HepG2 (cell line): ENCODE data around the gene KCTD1. TPM values are rescaled to one million over a fixed set of nuclear protein-coding genes. Genes with fewer than 3 reads are reported as not detected.

Experiments
- ATAC-seq: fragments of 200-7000 bp; cut with Tn5 transposase; 3 replicates; pipeline ENCODE4 v1.9.1; 2020; ENCODE audit warnings: mild to moderate bottlenecking, moderate library complexity
- BruUV-seq: library from RNA; stranded (reverse); fragments of 400-500 nt; replicated peaks from 2 replicates; lab custom pipeline; 2021; lab: Mats Ljungman, UMichigan
- CTCF ChIA-PET: fragments of 300-600 bp; formaldehyde crosslinking; extraction: SDS; loops from one replicate; lab custom pipeline; 2021; ENCODE audit warnings: low total read pairs, inconsistent platforms, low intra/inter-chr PET ratio; lab: Yijun Ruan, JAX
- POLR2A ChIA-PET: fragments of 350-600 bp; sonication (Branson Sonifier 250); formaldehyde crosslinking; loops from one replicate; lab custom pipeline; 2020; ENCODE audit warnings: antibody characterized with exemption, inconsistent platforms; lab: Yijun Ruan, JAX
- DNase-seq: peaks from one replicate; pipeline ENCODE4 v3.0.0-alpha.2; 2015; ENCODE audit warnings: low spot score
- FAIRE-seq: peaks from 3 replicates; lab custom pipeline; 2011; peaks lifted over from hg19 to GRCh38; lab: Jason Lieb, UNC
- H2AFZ ChIP-seq: one replicate; pipeline ENCODE4 v1.6.1; 2011; ENCODE audit warnings: low read length, inconsistent platforms
- H3K27ac ChIP-seq: fragments of 300-600 bp; 3 replicates; pipeline ENCODE4 v1.8.0; 2011; ENCODE audit warnings: mixed run types, mild to moderate bottlenecking, mixed read lengths, low read length, inconsistent platforms; ENCODE audit not compliant: insufficient read depth; ENCODE audit errors: extremely low read length
- H3K27me3 ChIP-seq, 2 experiments: fragments of 200-600 bp in 1 of 2; 2 replicates in 1 of 2; 3 replicates in 1 of 2; pipeline versions ENCODE4 v1.6.0 to v1.8.0; 2011; ENCODE audit warnings: low read length in 2 of 2, mild to moderate bottlenecking in 2 of 2, moderate library complexity in 2 of 2, inconsistent platforms in 1 of 2; ENCODE audit not compliant: insufficient read depth in 2 of 2, control insufficient read depth in 1 of 2
- H3K36me3 ChIP-seq, 2 experiments: fragments of 200-600 bp in 1 of 2; replicated peaks in 1 of 2; 2 replicates in 1 of 2; 3 replicates in 1 of 2; pipeline versions ENCODE4 v1.5.1 to v1.8.0; 2011; ENCODE audit warnings: low read length in 2 of 2, inconsistent platforms in 1 of 2; ENCODE audit not compliant: insufficient read depth in 2 of 2, control insufficient read depth in 1 of 2
- H3K4me1 ChIP-seq: 2 replicates; pipeline ENCODE4 v1.5.1; 2012; ENCODE audit warnings: low read length, inconsistent platforms; ENCODE audit not compliant: insufficient read depth
- H3K4me2 ChIP-seq: 2 replicates; pipeline ENCODE4 v1.6.0; 2011; ENCODE audit warnings: low read depth, low read length, inconsistent platforms
- H3K4me3 ChIP-seq, 3 experiments: fragments of 200-600 bp in 1 of 3; sonication (generic), shearing (Covaris generic) in 1 of 3; replicated peaks in 1 of 3; 2 replicates each; pipeline ENCODE4 v1.5.1; 2011 to 2016; ENCODE audit warnings: low read length in 3 of 3, inconsistent platforms in 2 of 3, low read depth in 2 of 3, mild to moderate bottlenecking in 2 of 3, control low read depth in 1 of 3, mixed read lengths in 1 of 3; ENCODE audit not compliant: insufficient read depth in 1 of 3
- H3K79me2 ChIP-seq: one replicate; pipeline ENCODE4 v1.6.1; 2011; ENCODE audit warnings: low read length, inconsistent platforms; ENCODE audit not compliant: insufficient read depth
- H3K9ac ChIP-seq: 2 replicates; pipeline ENCODE4 v1.6.0; 2011; ENCODE audit warnings: mild to moderate bottlenecking, low read depth, low read length, inconsistent platforms; ENCODE audit not compliant: insufficient read depth
- H3K9me3 ChIP-seq: 2 replicates; pipeline ENCODE4 v1.5.1; 2012; ENCODE audit warnings: mild to moderate bottlenecking, low read length
- H4K20me1 ChIP-seq: 2 replicates; pipeline ENCODE4 v1.6.0; 2011; ENCODE audit warnings: inconsistent platforms, mild to moderate bottlenecking, low read length, moderate library complexity; ENCODE audit not compliant: insufficient read depth
- ATRX ChIP-seq: sonication (generic); formaldehyde crosslinking; IDR thresholded peaks from 2 replicates; pipeline ENCODE4 v1.4.0; 2020; ENCODE audit warnings: missing genetic modification reagents, borderline replicate concordance
- KAT8 ChIP-seq: IDR thresholded peaks from 2 replicates; pipeline ENCODE4 v1.6.1; 2016; ENCODE audit warnings: missing genetic modification reagents, missing compliant biosample characterization
- KMT2B ChIP-seq: IDR thresholded peaks from 2 replicates; pipeline ENCODE4 v1.6.1; 2016; ENCODE audit warnings: missing genetic modification reagents, missing compliant biosample characterization
- PHB2 ChIP-seq: fragments of 450-650 bp; IDR thresholded peaks from 2 replicates; pipeline ENCODE4 v1.6.1; 2018; ENCODE audit not compliant: partially characterized antibody
- ZNF232 ChIP-seq: sonication (generic); formaldehyde crosslinking; IDR thresholded peaks from 2 replicates; pipeline ENCODE4 v1.4.0; 2020; ENCODE audit warnings: missing genetic modification reagents, borderline replicate concordance
- ZNF292 ChIP-seq: sonication (generic); formaldehyde crosslinking; IDR thresholded peaks from 2 replicates; pipeline ENCODE4 v1.8.1; 2022; ENCODE audit warnings: mild to moderate bottlenecking, low read depth, missing genetic modification reagents, borderline replicate concordance
- WGBS: methylation state at CpG from one replicate; pipeline ENCODE4 v1.1.6; 2017; ENCODE audit warnings: low lambda C conversion rate; 5-methylcytosine and 5-hydroxymethylcytosine counted together
- in situ Hi-C: cut with HindIII; loops from 2 replicates; pipeline ENCODE4 v1.10.0; 2017; ENCODE audit warnings: low pct_unique_long_range_greater_than_20kb; ENCODE audit not compliant: extremely low pct_ligation_motif_present
- intact Hi-C: fragments of 100-400 bp; cut with micrococcal nuclease; formaldehyde crosslinking; loops from one replicate; pipeline ENCODE4 v1.10.0; 2022; ENCODE audit not compliant: unreplicated experiment
- polyA plus RNA-seq, 8 experiments: library from polyadenylated mRNA; depleted of rRNA in 3 of 8; stranded (reverse) in 7 of 8; unstranded in 1 of 8; fragments of >200 nt; fragmentation: Illumina TruSeq in 4 of 8; extraction: Trizol in 4 of 8; gene quantifications; 2 replicates each; pipeline versions ENCODE4 v1.2.1 to v1.2.3, GENCODE V29; 2011 to 2016; ENCODE audit warnings: low read depth in 4 of 8, missing spikeins in 1 of 8, mixed read lengths in 1 of 8; ENCODE audit not compliant: insufficient read depth in 1 of 8
- total RNA-seq, 5 experiments: library from RNA; depleted of rRNA; stranded (reverse); fragments of >200 nt; fragmentation: Illumina TruSeq; extraction: Trizol; gene quantifications; 2 replicates each; pipeline ENCODE4 v1.2.3, GENCODE V29; 2016; ENCODE audit warnings: low read depth in 1 of 5
- TF ChIP-seq, protein P1 (sequence below): sonication (generic); formaldehyde crosslinking; IDR thresholded peaks from 2 replicates; pipeline ENCODE4 v1.5.1; 2020; ENCODE audit warnings: missing genetic modification reagents, mild to moderate bottlenecking, borderline replicate concordance
- TF ChIP-seq, protein P2 (sequence below): sonication (generic); formaldehyde crosslinking; IDR thresholded peaks from 2 replicates; pipeline ENCODE4 v1.5.1; 2020; ENCODE audit warnings: mild to moderate bottlenecking, moderate library complexity, missing genetic modification reagents
- TF ChIP-seq, protein P3 (sequence below), 2 experiments: sonication (generic) in 1 of 2; formaldehyde crosslinking in 1 of 2; IDR thresholded peaks; 2 replicates each; pipeline versions ENCODE4 v1.4.0 to v1.6.1; 2016 to 2020; ENCODE audit warnings: borderline replicate concordance in 1 of 2, low read depth in 1 of 2, mild to moderate bottlenecking in 1 of 2, missing genetic modification reagents in 1 of 2
- TF ChIP-seq, protein P4 (sequence below): sonication (generic); formaldehyde crosslinking; IDR thresholded peaks from 2 replicates; pipeline ENCODE4 v1.4.0; 2020; ENCODE audit warnings: missing genetic modification reagents
- TF ChIP-seq, protein P5 (sequence below): sonication (generic); formaldehyde crosslinking; IDR thresholded peaks from 2 replicates; pipeline ENCODE4 v1.8.0; 2022; ENCODE audit warnings: missing genetic modification reagents, mild to moderate bottlenecking, moderate library complexity, borderline replicate concordance

Gene KCTD1
- total and polyA plus RNA-seq, 2 of the 13 experiments (the other 11 are each of a cell fraction or from before 2014, with no cell fraction given), result 2.7 to 6.8 TPM

DNA sequence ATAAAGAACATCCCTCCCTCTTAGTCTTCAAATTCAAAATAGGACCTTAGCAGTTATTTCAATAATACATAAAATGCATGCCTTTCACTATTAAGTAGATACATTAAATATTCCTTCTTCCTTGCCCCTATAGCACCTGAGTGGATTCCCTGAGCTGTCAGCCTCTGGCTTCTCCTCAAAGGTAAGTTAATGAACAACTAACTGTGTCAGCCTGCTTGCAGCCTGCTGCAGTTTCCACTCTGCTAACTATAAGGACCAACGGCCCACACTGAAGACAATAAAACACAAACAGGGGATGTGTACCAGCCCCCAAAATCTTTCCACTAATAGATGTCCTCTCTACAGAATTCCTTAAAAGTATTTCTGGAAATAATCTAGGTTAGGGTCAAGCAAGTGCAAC lies 5.0 kb downstream of the KCTD1 start:
- Histone ChIP-seq H3K36me3 (no peaks in the 10 kb centered on the region; a peak in 1 of 5 replicates), H3K27me3 (no peaks in the 10 kb centered on the region), H3K9ac (no peak overlapping the region), H3K27ac (no peak overlapping the region), H3K79me2 (no peaks in the 10 kb centered on the region), H3K4me2 (peak overlapping the region; percentile 68), H4K20me1 (no peaks in the 10 kb centered on the region), H3K4me3 (no peak overlapping the region), H2AFZ (no peak overlapping the region), H3K4me1 (peaks cover 44% of the 10 kb centered on the region), H3K9me3 (no peaks in the 10 kb centered on the region)
- intact Hi-C loops, result no loop called here
- peak; percentile 46 for FAIRE-seq
- CTCF ChIA-PET, result no interaction called here
- no TSS peak for BruUV-seq
- peak; percentile 88 for ATAC-seq
- in situ Hi-C loops, result loop anchor here (25.0 kb wide), 1 partner anchor 106 kb away; no protein-coding TSS in a partner anchor
- POLR2A ChIA-PET, result no interaction called here
- DNase-seq, result peak; percentile 33
- WGBS, result 13% methylated on average over 1 of the region's 1 CpG
- peak; percentile 23; the same call in 1 of the 2 replicates for TF ChIP-seq ZNF292
- TF ChIP-seq KMT2B (CRISPR knock-in tag), result no peak
- TF ChIP-seq, protein P1, sequence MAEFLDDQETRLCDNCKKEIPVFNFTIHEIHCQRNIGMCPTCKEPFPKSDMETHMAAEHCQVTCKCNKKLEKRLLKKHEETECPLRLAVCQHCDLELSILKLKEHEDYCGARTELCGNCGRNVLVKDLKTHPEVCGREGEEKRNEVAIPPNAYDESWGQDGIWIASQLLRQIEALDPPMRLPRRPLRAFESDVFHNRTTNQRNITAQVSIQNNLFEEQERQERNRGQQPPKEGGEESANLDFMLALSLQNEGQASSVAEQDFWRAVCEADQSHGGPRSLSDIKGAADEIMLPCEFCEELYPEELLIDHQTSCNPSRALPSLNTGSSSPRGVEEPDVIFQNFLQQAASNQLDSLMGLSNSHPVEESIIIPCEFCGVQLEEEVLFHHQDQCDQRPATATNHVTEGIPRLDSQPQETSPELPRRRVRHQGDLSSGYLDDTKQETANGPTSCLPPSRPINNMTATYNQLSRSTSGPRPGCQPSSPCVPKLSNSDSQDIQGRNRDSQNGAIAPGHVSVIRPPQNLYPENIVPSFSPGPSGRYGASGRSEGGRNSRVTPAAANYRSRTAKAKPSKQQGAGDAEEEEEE (CRISPR knock-in tag), result no peak
- no peak for TF ChIP-seq ATRX (CRISPR knock-in tag)
- no peak for TF ChIP-seq PHB2
- no peak for TF ChIP-seq ZNF232 (CRISPR knock-in tag)
- TF ChIP-seq, protein P2, sequence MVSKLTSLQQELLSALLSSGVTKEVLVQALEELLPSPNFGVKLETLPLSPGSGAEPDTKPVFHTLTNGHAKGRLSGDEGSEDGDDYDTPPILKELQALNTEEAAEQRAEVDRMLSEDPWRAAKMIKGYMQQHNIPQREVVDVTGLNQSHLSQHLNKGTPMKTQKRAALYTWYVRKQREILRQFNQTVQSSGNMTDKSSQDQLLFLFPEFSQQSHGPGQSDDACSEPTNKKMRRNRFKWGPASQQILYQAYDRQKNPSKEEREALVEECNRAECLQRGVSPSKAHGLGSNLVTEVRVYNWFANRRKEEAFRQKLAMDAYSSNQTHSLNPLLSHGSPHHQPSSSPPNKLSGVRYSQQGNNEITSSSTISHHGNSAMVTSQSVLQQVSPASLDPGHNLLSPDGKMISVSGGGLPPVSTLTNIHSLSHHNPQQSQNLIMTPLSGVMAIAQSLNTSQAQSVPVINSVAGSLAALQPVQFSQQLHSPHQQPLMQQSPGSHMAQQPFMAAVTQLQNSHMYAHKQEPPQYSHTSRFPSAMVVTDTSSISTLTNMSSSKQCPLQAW (CRISPR knock-in tag), result peak; percentile 30; the same call in 1 of the 2 replicates
- TF ChIP-seq, protein P3, sequence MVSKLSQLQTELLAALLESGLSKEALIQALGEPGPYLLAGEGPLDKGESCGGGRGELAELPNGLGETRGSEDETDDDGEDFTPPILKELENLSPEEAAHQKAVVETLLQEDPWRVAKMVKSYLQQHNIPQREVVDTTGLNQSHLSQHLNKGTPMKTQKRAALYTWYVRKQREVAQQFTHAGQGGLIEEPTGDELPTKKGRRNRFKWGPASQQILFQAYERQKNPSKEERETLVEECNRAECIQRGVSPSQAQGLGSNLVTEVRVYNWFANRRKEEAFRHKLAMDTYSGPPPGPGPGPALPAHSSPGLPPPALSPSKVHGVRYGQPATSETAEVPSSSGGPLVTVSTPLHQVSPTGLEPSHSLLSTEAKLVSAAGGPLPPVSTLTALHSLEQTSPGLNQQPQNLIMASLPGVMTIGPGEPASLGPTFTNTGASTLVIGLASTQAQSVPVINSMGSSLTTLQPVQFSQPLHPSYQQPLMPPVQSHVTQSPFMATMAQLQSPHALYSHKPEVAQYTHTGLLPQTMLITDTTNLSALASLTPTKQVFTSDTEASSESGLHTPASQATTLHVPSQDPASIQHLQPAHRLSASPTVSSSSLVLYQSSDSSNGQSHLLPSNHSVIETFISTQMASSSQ (IDR thresholded peaks at IDR 0.05; ENCODE audit: low read depth), result peak; percentile 51; the same call in 1 of the 2 replicates
- TF ChIP-seq, protein P3 (CRISPR knock-in tag; IDR thresholded peaks at IDR 0.05; ENCODE audit: borderline replicate concordance), result 0 out of 2 replicates have a peak, but pooled peaks have one; percentile 44
- TF ChIP-seq, protein P4, sequence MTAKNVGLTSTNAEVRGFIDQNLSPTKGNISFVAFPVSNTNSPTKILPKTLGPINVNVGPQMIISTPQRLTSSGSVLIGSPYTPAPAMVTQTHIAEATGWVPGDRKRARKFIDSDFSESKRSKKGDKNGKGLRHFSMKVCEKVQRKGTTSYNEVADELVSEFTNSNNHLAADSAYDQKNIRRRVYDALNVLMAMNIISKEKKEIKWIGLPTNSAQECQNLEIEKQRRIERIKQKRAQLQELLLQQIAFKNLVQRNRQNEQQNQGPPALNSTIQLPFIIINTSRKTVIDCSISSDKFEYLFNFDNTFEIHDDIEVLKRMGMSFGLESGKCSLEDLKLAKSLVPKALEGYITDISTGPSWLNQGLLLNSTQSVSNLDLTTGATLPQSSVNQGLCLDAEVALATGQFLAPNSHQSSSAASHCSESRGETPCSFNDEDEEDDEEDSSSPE (CRISPR knock-in tag), result no peak
- TF ChIP-seq KAT8 (CRISPR knock-in tag), result no peak
- TF ChIP-seq, protein P5, sequence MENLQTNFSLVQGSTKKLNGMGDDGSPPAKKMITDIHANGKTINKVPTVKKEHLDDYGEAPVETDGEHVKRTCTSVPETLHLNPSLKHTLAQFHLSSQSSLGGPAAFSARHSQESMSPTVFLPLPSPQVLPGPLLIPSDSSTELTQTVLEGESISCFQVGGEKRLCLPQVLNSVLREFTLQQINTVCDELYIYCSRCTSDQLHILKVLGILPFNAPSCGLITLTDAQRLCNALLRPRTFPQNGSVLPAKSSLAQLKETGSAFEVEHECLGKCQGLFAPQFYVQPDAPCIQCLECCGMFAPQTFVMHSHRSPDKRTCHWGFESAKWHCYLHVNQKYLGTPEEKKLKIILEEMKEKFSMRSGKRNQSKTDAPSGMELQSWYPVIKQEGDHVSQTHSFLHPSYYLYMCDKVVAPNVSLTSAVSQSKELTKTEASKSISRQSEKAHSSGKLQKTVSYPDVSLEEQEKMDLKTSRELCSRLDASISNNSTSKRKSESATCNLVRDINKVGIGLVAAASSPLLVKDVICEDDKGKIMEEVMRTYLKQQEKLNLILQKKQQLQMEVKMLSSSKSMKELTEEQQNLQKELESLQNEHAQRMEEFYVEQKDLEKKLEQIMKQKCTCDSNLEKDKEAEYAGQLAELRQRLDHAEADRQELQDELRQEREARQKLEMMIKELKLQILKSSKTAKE, result no peak
